Measurements from ENCODE around the gene TBX19.

DNA sequence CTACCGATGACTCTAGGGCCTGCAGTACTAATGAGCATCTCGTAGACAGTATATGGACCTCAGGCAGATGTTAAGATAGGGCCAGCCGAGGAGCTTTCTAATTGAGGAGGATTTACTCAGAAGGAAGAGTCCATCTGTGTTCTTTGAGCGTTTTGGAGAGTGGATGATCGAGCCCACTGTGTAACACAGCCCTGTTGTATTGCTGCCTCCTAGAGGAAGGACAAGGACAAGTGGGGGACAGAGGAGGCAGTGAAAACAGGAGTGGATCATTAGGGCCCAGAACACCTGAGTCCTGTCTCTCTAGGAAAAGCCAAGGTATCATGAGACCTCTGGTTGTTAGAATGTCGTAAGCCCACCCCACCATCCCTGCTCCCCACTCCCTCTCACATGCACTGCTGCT, 62.9 kb downstream of the TBX19 start:
- TF ChIP-seq HEYL (CRISPR knock-in tag; IDR thresholded peaks at IDR 0.05) (no peak), POLR2A (IDR thresholded peaks at IDR 0.05; ENCODE audit: low read length) (no peak), CTCF (IDR thresholded peaks at IDR 0.05) (peak; percentile 41; the same call in 2 of the 3 replicates)
